Motor neuron (in vitro differentiated cells): Measurements from ENCODE around the gene DHPS. TPM values are rescaled to one million over a fixed set of nuclear protein-coding genes. Genes with fewer than 3 reads are reported as not detected.

Experiments
- ATAC-seq, 8 experiments: fragments of 200-7000 bp; cut with Tn5 transposase; replicated peaks in 6 of 8; 2 replicates each; pipeline ENCODE4 v1.8.0; 2021; ENCODE audit warnings: mild to moderate bottlenecking in 8 of 8, moderate library complexity in 8 of 8
- H3K27ac ChIP-seq, 2 donors: fragments of 250-450 bp; sonication (Bioruptor Pico); 2 replicates each; pipeline ENCODE4 v1.9.0; 2021; ENCODE audit warnings: antibody characterized with exemption in 2 of 2, mild to moderate bottlenecking in 2 of 2, moderate library complexity in 1 of 2
- H3K4me1 ChIP-seq, 2 donors: fragments of 250-450 bp; sonication (Bioruptor Pico); replicated peaks in 1 of 2; 2 replicates each; pipeline ENCODE4 v1.6.1; 2021; ENCODE audit warnings: antibody characterized with exemption in 2 of 2, mild to moderate bottlenecking in 2 of 2, moderate library complexity in 1 of 2
- H3K4me3 ChIP-seq, 5 donors: fragments of 250-450 bp; sonication (Bioruptor Pico); 2 replicates each; pipeline ENCODE4 v1.9.0; 2021; ENCODE audit warnings: antibody characterized with exemption in 5 of 5, mild to moderate bottlenecking in 5 of 5, moderate library complexity in 4 of 5
- WGBS, 10 experiments: fragments of 450-650 bp; shearing (Covaris generic); methylation state at CpG; one replicate each; pipeline ENCODE4 v1.0.0; 2022; 5-methylcytosine and 5-hydroxymethylcytosine counted together
- in situ Hi-C, 9 experiments: fragments of 400-800 bp; cut with MboI; loops; one replicate each; pipeline ENCODE4 v1.15.0; 2021; ENCODE audit warnings: low sequenced_read_pairs in 9 of 9, low pct_unique_long_range_greater_than_20kb in 2 of 9; ENCODE audit not compliant: unreplicated experiment in 9 of 9
- total RNA-seq, 8 experiments: library from RNA; unstranded; fragments of 300-600 nt; gene quantifications; 2 replicates each; pipeline versions ENCODE4 v1.2.3 to v1.2.4, GENCODE V29; 2022

Gene DHPS
- total RNA-seq, 8 experiments from 2014 or later, result 49.1 to 112 (median 79.9) TPM

- Histone ChIP-seq H3K27ac (peak within 1 kb of the TSS; percentile 28 to 65), H3K4me1 (peaks cover 16 to 23% of the 10 kb centered on the region in 2 donors), H3K4me3 (peak within 1 kb of the TSS; percentile 50 to 99 (median 81))
- in situ Hi-C loops, result no loop called here
- ATAC-seq, result peak; percentile 45 to 92 (median 85)
- 0 to 20% (median 4%) methylated on average over 1 to 13 of the region's 46 CpGs; no CpG with 5 or more reads in 5 of the 10 experiments for WGBS, 10 experiments
Observed at GRCh38 chr19:12666265-12667048, 15.2 kb downstream of the DHPS start, which contains the start of the genes MAN2B1 and WDR83. Gene MAN2B1 (minus strand): TSS chr19:12666742. CDS start chr19:12666701, 41 bp downstream. Gene WDR83 (plus strand): TSS chr19:12666807. CDS start chr19:12669791, 2,984 bp downstream.

- in situ Hi-C loops, result no loop called here
- WGBS, 10 experiments, result 10 to 62% (median 48%) methylated on average over 2 to 8 of the region's 12 CpGs; no CpG with 5 or more reads in 5 of the 10 experiments
- no peak for ATAC-seq
- Histone ChIP-seq H3K4me1 (peaks cover 16 to 23% of the 10 kb centered on the region in 2 donors), H3K27ac (no peak overlapping the region), H3K4me3 (peak overlapping the region; percentile 50 to 99 (median 81))
Observed at GRCh38 chr19:12665671-12666264, 15.9 kb downstream of the DHPS start.

- Histone ChIP-seq H3K4me1 (peaks cover 16 to 18% of the 10 kb centered on the region in 2 donors), H3K27ac (no peak overlapping the region), H3K4me3 (no peak overlapping the region)
- in situ Hi-C loops, result no loop called here
- WGBS, 10 experiments, result 88 to 96% (median 93%) methylated on average over 4 to 6 of the region's 10 CpGs; no CpG with 5 or more reads in 6 of the 10 experiments
- no peak for ATAC-seq
Observed at GRCh38 chr19:12665281-12665573, 16.5 kb downstream of the DHPS start.

GRCh38 chr19:12664406-12665280, 17.0 kb downstream of the DHPS start:
- Histone ChIP-seq H3K4me1 (peaks cover 16 to 17% of the 10 kb centered on the region in 2 donors), H3K27ac (no peak overlapping the region), H3K4me3 (no peak overlapping the region)
- WGBS, 10 experiments, result 55 to 100% (median 80%) methylated on average over 1 to 13 of the region's 29 CpGs; no CpG with 5 or more reads in 1 of the 10 experiments
- in situ Hi-C loops, result no loop called here
- ATAC-seq, result peak in 7 of 8 experiments; percentile 12 to 77 (median 27)

- in situ Hi-C loops, result no loop called here
- H3K27ac ChIP-seq, result no peak overlapping the region
- no peak for ATAC-seq
- WGBS, 10 experiments, result 76 to 100% (median 98%) methylated on average over 1 to 10 of the region's 12 CpGs; no CpG with 5 or more reads in 2 of the 10 experiments
- H3K4me1 ChIP-seq, result peaks cover 2 to 8% of the 10 kb centered on the region in 2 donors
- no peak overlapping the region for H3K4me3 ChIP-seq
Observed at GRCh38 chr19:12660980-12661379, 20.7 kb downstream of the DHPS start.

GRCh38 chr19:12657966-12658365, 23.7 kb downstream of the DHPS start:
- ATAC-seq, result peak in 1 of 8 experiments; percentile 17

GRCh38 chr19:12656899-12657571, 24.6 kb downstream of the DHPS start:
- 71 to 100% (median 80%) methylated on average over 2 to 7 of the region's 50 CpGs; no CpG with 5 or more reads in 7 of the 10 experiments for WGBS, 10 experiments
- peak in 2 of 8 experiments; percentile 18 to 35 for ATAC-seq
- Histone ChIP-seq H3K4me3 (no peak overlapping the region), H3K4me1 (no peaks in the 10 kb centered on the region), H3K27ac (no peak overlapping the region)
- in situ Hi-C loops, result no loop called here

More at GRCh38 chr19:12657966-12658365, 23.7 kb downstream of the DHPS start:
- Histone ChIP-seq H3K4me1 (no peaks in the 10 kb centered on the region), H3K27ac (no peak overlapping the region), H3K4me3 (no peak overlapping the region)
- in situ Hi-C loops, result no loop called here
- 60 to 100% (median 93%) methylated on average over 1 to 7 of the region's 22 CpGs; no CpG with 5 or more reads in 3 of the 10 experiments for WGBS, 10 experiments

GRCh38 chr19:12655546-12655945, 26.1 kb downstream of the DHPS start:
- H3K4me3 ChIP-seq, result no peak overlapping the region
- ATAC-seq, result no peak
- H3K27ac ChIP-seq, result no peak overlapping the region
- 77 to 100% (median 96%) methylated on average over 1 to 4 of the region's 8 CpGs; no CpG with 5 or more reads in 4 of the 10 experiments for WGBS, 10 experiments
- H3K4me1 ChIP-seq, result no peaks in the 10 kb centered on the region
- in situ Hi-C loops, result no loop called here

- no peak for ATAC-seq
- H3K4me3 ChIP-seq, result no peak overlapping the region
- in situ Hi-C loops, result no loop called here
- WGBS, 10 experiments, result 54 to 100% (median 91%) methylated on average over 2 to 4 of the region's 6 CpGs; no CpG with 5 or more reads in 6 of the 10 experiments
- H3K4me1 ChIP-seq, result no peaks in the 10 kb centered on the region
- H3K27ac ChIP-seq, result no peak overlapping the region
Observed at GRCh38 chr19:12652219-12652618, 29.5 kb downstream of the DHPS start.

- WGBS, 10 experiments, result 40 to 97% methylated on average over 2 to 4 of the region's 10 CpGs; no CpG with 5 or more reads in 8 of the 10 experiments
- H3K27ac ChIP-seq, result no peak overlapping the region
- no peak for ATAC-seq
- no peaks in the 10 kb centered on the region for H3K4me1 ChIP-seq
- in situ Hi-C loops, result no loop called here
- H3K4me3 ChIP-seq, result no peak overlapping the region
Observed at GRCh38 chr19:12649941-12650340, 31.7 kb downstream of the DHPS start.

GRCh38 chr19:12648088-12648487, 33.6 kb downstream of the DHPS start:
- H3K27ac ChIP-seq, result no peak overlapping the region
- peak in 6 of 8 experiments; percentile 9 to 67 (median 48) for ATAC-seq
- H3K4me3 ChIP-seq, result peak overlapping the region in 3 of 5 donors; percentile 10 to 29 (median 28)
- in situ Hi-C loops, result no loop called here
- H3K4me1 ChIP-seq, result no peaks in the 10 kb centered on the region
- WGBS, 10 experiments, result 0 to 100% (median 40%) methylated on average over 1 to 2 of the region's 29 CpGs; no CpG with 5 or more reads in 7 of the 10 experiments

GRCh38 chr19:12647490-12648071, 34.1 kb downstream of the DHPS start:
- in situ Hi-C loops, result no loop called here
- peak overlapping the region in 3 of 5 donors; percentile 10 to 29 (median 28) for H3K4me3 ChIP-seq
- 60 to 76% methylated on average over 1 to 3 of the region's 31 CpGs; no CpG with 5 or more reads in 8 of the 10 experiments for WGBS, 10 experiments
- H3K4me1 ChIP-seq, result no peaks in the 10 kb centered on the region
- peak; percentile 13 to 92 (median 86) for ATAC-seq
- no peak overlapping the region for H3K27ac ChIP-seq
